Glomerular endothelial cell (primary cell): ENCODE data around the gene PITX2. TPM values are rescaled to one million over a fixed set of nuclear protein-coding genes. Genes with fewer than 3 reads are reported as not detected.

Source experiments
- DNase-seq: peaks from one replicate; pipeline ENCODE4 v3.0.0-alpha.2; 2011; ENCODE audit warnings: low read depth, low spot score; ENCODE audit errors: extremely low read depth
- total RNA-seq: library from RNA; depleted of rRNA; stranded (reverse); fragments of >200 nt; gene quantifications from 2 replicates; pipeline ENCODE4 v1.2.3, GENCODE V29; 2015

PITX2 gene
- total RNA-seq, 1 donor from 2014 or later, result not detected

- no peak for DNase-seq
These were observed 14.0 kb upstream of the PITX2 start for GRCh38 chr4:110636680-110637407.

GRCh38 chr4:110636171-110636679, 13.3 kb upstream of the PITX2 start:
- DNase-seq, result no peak

GRCh38 chr4:110635163-110635865, 12.4 kb upstream of the PITX2 start:
- no peak for DNase-seq

- no peak for DNase-seq
These were observed 11.7 kb upstream of the PITX2 start for GRCh38 chr4:110634350-110635162.

GRCh38 chr4:110633358-110634341, 10.8 kb upstream of the PITX2 start:
- DNase-seq, result no peak

GRCh38 chr4:110632506-110633357, 9.9 kb upstream of the PITX2 start:
- no peak for DNase-seq

- DNase-seq, result peak; percentile 65
These were observed 9.0 kb upstream of the PITX2 start for GRCh38 chr4:110631584-110632505.

GRCh38 chr4:110630688-110631402, 8.0 kb upstream of the PITX2 start:
- DNase-seq, result no peak

- no peak for DNase-seq
These were observed 7.2 kb upstream of the PITX2 start for GRCh38 chr4:110629780-110630687.

- no peak for DNase-seq
These were observed 6.4 kb upstream of the PITX2 start for GRCh38 chr4:110629214-110629754.

GRCh38 chr4:110628663-110629213, 5.9 kb upstream of the PITX2 start:
- DNase-seq, result no peak

GRCh38 chr4:110627977-110628662, 5.2 kb upstream of the PITX2 start:
- no peak for DNase-seq

- DNase-seq, result no peak
These were observed 3.8 kb upstream of the PITX2 start for GRCh38 chr4:110626532-110627153.

- DNase-seq, result no peak
These were observed 2.8 kb upstream of the PITX2 start for GRCh38 chr4:110625576-110626257.
